Astrocyte (in vitro differentiated cells and primary cell): ENCODE measurements around the gene AGPAT3.

Experiments
- CTCF ChIP-seq: IDR thresholded peaks from 2 replicates; pipeline ENCODE4 v1.5.1; 2011; ENCODE audit warnings: low read depth, mild to moderate bottlenecking, inconsistent platforms, low read length, moderate library complexity; ENCODE audit not compliant: insufficient read depth
- EZH2 ChIP-seq: IDR thresholded peaks from 2 replicates; pipeline ENCODE4 v1.6.1; 2012; ENCODE audit warnings: mild to moderate bottlenecking, low read length, inconsistent platforms; ENCODE audit not compliant: insufficient read depth

- no peak for TF ChIP-seq CTCF
- TF ChIP-seq EZH2, result no peak
These were observed 19.2 kb downstream of the AGPAT3 start for GRCh38 chr21:43884012-43884860.
